HepG2 (cell line): ENCODE results near the gene SPATS2. TPM values are rescaled to one million over a fixed set of nuclear protein-coding genes. Genes with fewer than 3 reads are reported as not detected.
A peak's percentile ranks its signal among the peaks of the same experiment; 100 is the strongest.

ENCODE experiments used
- ATF5 ChIP-seq: sonication (generic); formaldehyde crosslinking; IDR thresholded peaks from 2 replicates; pipeline ENCODE4 v1.4.0; 2020; ENCODE audit warnings: mild to moderate bottlenecking, low read depth, missing genetic modification reagents
- HBP1 ChIP-seq: IDR thresholded peaks from 2 replicates; pipeline ENCODE4 v1.6.1; 2016; ENCODE audit warnings: low read depth, control low read depth
- HNRNPH1 ChIP-seq: fragments of 200-400 bp; formaldehyde crosslinking; optimal IDR thresholded peaks from 2 replicates; pipeline ENCODE3; 2017; ENCODE audit warnings: mild to moderate bottlenecking, low read depth, low read length
- KAT2B ChIP-seq: fragments of 150-350 bp; IDR thresholded peaks from 2 replicates; pipeline ENCODE4 v1.6.1; 2014; ENCODE audit warnings: low read depth, low read length, borderline replicate concordance
- MBNL3 ChIP-seq: fragments of 250-450 bp; sonication (Bioruptor Pico); conservative IDR thresholded peaks from 2 replicates; pipeline ENCODE4 v1.8.0; 2022; ENCODE audit warnings: mild to moderate bottlenecking, inconsistent platforms
- NKX3-1 ChIP-seq: sonication (generic); formaldehyde crosslinking; IDR thresholded peaks from 2 replicates; pipeline ENCODE4 v1.5.0; 2020; ENCODE audit warnings: missing genetic modification reagents
- PREB ChIP-seq: sonication (generic); formaldehyde crosslinking; IDR thresholded peaks from 2 replicates; pipeline ENCODE4 v1.4.0; 2020; ENCODE audit warnings: missing genetic modification reagents
- SALL2 ChIP-seq: sonication (generic); formaldehyde crosslinking; IDR thresholded peaks from 2 replicates; pipeline ENCODE4 v1.8.1; 2023; ENCODE audit warnings: mild to moderate bottlenecking, missing genetic modification reagents, inconsistent platforms
- SOX5 ChIP-seq: IDR thresholded peaks from 2 replicates; pipeline ENCODE4 v1.6.1; 2016; ENCODE audit warnings: borderline replicate concordance
- SRY ChIP-seq: sonication (generic); formaldehyde crosslinking; IDR thresholded peaks from 2 replicates; pipeline ENCODE4 v1.8.0; 2022; ENCODE audit warnings: mild to moderate bottlenecking, missing genetic modification reagents
- XRCC5 ChIP-seq: fragments of 200-400 bp; formaldehyde crosslinking; optimal IDR thresholded peaks from 2 replicates; pipeline ENCODE3; 2017; ENCODE audit warnings: mild to moderate bottlenecking, low read length
- YEATS4 ChIP-seq: sonication (generic); formaldehyde crosslinking; IDR thresholded peaks from 2 replicates; pipeline ENCODE4 v1.4.0; 2020; ENCODE audit warnings: missing genetic modification reagents, borderline replicate concordance
- ZBTB40 ChIP-seq, 2 experiments: fragments of 450-650 bp in 1 of 2; sonication (generic) in 1 of 2; formaldehyde crosslinking in 1 of 2; IDR thresholded peaks; 2 replicates each; pipeline versions ENCODE4 v1.6.1 to v1.8.0; 2016 to 2022; ENCODE audit warnings: antibody characterized with exemption in 1 of 2, mild to moderate bottlenecking in 1 of 2, missing genetic modification reagents in 1 of 2
- ZBTB8A ChIP-seq: sonication (generic); formaldehyde crosslinking; IDR thresholded peaks from 2 replicates; pipeline ENCODE4 v1.4.0; 2020; ENCODE audit warnings: mild to moderate bottlenecking, low read depth, missing genetic modification reagents, borderline replicate concordance
- ZFP36 ChIP-seq: fragments of 150-350 bp; IDR thresholded peaks from 2 replicates; pipeline ENCODE4 v1.6.1; 2018; ENCODE audit warnings: borderline replicate concordance, low read length, low read depth; ENCODE audit not compliant: partially characterized antibody
- ZNF430 ChIP-seq: sonication (generic); formaldehyde crosslinking; IDR thresholded peaks from 2 replicates; pipeline ENCODE4 v1.9.0; 2021; ENCODE audit warnings: mild to moderate bottlenecking, missing genetic modification reagents
- ZNF547 ChIP-seq: sonication (generic); formaldehyde crosslinking; IDR thresholded peaks from 2 replicates; pipeline ENCODE4 v1.5.1; 2020; ENCODE audit warnings: mild to moderate bottlenecking, missing genetic modification reagents
- ZSCAN20 ChIP-seq: sonication (generic); formaldehyde crosslinking; IDR thresholded peaks from 2 replicates; pipeline ENCODE4 v1.4.0; 2020; ENCODE audit warnings: missing genetic modification reagents, mild to moderate bottlenecking, borderline replicate concordance
- polyA plus RNA-seq, 8 experiments: library from polyadenylated mRNA; depleted of rRNA in 3 of 8; stranded (reverse) in 7 of 8; unstranded in 1 of 8; fragments of >200 nt; fragmentation: Illumina TruSeq in 4 of 8; extraction: Trizol in 4 of 8; gene quantifications; 2 replicates each; pipeline versions ENCODE4 v1.2.1 to v1.2.3, GENCODE V29; 2011 to 2016; ENCODE audit warnings: low read depth in 4 of 8, missing spikeins in 1 of 8, mixed read lengths in 1 of 8; ENCODE audit not compliant: insufficient read depth in 1 of 8
- total RNA-seq, 5 experiments: library from RNA; depleted of rRNA; stranded (reverse); fragments of >200 nt; fragmentation: Illumina TruSeq; extraction: Trizol; gene quantifications; 2 replicates each; pipeline ENCODE4 v1.2.3, GENCODE V29; 2016; ENCODE audit warnings: low read depth in 1 of 5

The SPATS2 gene
- total and polyA plus RNA-seq, 2 of the 13 experiments (the other 11 are each of a cell fraction or from before 2014, with no cell fraction given) = 19.3 to 28.1 TPM

GRCh38 chr12:49346659-49347310 is 20.5 kb upstream of the SPATS2 start, which contains the start of gene DNAJC22 (continued):
- TF ChIP-seq ZBTB8A (CRISPR knock-in tag) = no peak
- TF ChIP-seq YEATS4 (CRISPR knock-in tag) = no peak
- no peak for TF ChIP-seq MBNL3 (CRISPR knock-in tag)
- no peak for TF ChIP-seq PREB
- no peak for TF ChIP-seq NKX3-1 (CRISPR knock-in tag)
- peak; percentile 35; the same call in 1 of the 2 replicates for TF ChIP-seq SRY (CRISPR knock-in tag)
- TF ChIP-seq SALL2 (CRISPR knock-in tag) = no peak
- no peak for TF ChIP-seq ZSCAN20 (CRISPR knock-in tag)
- TF ChIP-seq ATF5 (CRISPR knock-in tag) = no peak
- TF ChIP-seq XRCC5 = no peak
- no peak for TF ChIP-seq SOX5 (CRISPR knock-in tag)
- TF ChIP-seq ZBTB40 (IDR thresholded peaks at IDR 0.05) = no peak
- TF ChIP-seq ZBTB40 (CRISPR knock-in tag; IDR thresholded peaks at IDR 0.05) = peak; percentile 65; the same call in 1 of the 2 replicates
- no peak for TF ChIP-seq ZNF430 (CRISPR knock-in tag)
- TF ChIP-seq ZFP36 = no peak
- TF ChIP-seq HNRNPH1 = no peak
- no peak for TF ChIP-seq KAT2B
- peak; percentile 84 for TF ChIP-seq ZNF547
- TF ChIP-seq HBP1 = no peak
